NCI-H1930 (cell line): ENCODE results near the gene GIMAP8.

Experiments used
- DNase-seq, 2 experiments: peaks; one replicate each; lab custom pipeline; 2025; lab: John Stamatoyannopoulos, UW

Gene GIMAP8

DNA sequence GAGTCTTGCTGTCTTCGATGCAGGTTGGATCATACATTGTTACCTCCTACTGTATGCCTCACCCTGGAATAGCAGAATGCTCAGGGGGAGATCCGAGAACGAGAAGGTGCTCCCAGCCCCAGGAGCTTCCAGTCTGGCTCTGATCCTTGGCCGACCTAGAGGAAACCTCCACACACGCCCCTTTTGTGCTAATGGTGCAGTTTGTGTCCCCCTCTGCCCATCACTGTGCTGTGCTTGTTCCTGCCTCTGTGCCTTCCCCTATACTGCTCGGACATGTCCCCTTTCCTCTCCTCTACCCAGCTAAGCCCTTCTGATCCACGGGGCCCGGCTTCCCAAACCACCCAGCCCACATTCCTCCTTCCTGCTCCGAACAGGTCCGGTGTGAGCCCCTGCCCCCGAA lies 38.8 kb upstream of the GIMAP8 start:
- DNase-seq = no peak

DNA sequence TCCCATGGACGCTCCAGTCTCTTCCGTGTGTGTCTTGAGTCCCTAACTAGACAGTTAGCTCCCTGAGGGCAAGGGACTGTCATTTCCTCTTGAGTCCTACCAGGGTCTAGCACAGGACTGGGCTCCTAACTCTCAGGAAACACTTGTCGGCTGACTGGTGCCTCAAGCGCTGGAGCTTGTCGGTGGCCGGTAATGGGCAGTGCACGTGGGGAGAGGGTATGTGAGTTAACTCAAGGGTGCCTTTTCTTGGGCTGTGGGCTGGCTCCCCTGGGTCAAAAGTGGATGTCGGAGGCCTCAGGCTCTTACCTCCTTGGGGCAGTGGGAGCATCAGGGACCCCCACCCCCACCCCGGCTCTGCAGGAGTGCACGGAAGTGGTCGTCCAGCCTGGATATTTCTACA lies 38.4 kb upstream of the GIMAP8 start:
- DNase-seq = no peak

DNA sequence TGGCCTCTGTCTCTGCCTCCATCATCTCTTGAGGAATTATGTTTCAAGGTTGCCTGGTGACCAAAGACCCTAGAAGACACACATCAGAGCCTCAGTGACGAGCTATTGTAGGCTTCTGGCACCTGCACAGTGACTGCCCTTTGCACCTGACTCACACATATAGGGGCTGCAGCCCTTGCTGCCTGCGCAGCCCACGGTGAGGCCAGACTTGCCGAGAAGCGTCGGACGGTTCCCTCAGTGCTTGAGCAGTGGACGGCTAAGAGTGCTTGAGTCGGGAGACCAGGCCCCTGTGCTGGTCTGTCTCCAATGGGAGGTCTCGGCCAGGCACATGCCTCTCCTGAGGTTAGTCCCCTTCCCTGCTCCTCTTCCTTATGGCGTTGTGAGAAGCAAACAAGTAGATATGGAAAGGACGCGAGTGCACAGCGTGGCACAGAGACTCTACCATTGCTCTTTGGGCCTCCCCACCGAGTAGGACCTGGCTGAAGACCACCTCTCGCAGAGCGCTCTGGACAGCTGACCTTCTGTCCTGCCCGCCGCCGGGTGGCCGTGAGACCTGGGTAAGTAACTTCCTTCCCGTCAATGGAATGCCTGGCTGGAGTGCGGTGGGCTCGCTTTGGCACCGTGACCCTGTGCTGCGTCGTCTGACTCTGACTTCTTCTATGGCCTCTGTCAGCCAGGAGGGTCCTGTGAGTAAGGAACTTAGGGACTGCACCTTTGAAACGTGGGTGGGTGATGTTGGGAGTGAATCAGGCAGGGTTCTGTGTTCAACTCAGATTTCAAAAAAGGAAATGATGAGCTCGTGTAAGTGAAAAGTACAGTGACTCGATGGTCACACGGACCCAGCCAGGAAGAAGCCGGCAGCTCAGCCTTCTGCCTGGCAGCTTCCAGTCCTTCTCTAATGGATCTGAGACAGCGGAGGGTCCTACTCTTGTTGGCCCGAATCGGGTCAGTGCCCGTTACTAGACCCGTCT lies 37.6 kb upstream of the GIMAP8 start:
- no peak for DNase-seq

DNA sequence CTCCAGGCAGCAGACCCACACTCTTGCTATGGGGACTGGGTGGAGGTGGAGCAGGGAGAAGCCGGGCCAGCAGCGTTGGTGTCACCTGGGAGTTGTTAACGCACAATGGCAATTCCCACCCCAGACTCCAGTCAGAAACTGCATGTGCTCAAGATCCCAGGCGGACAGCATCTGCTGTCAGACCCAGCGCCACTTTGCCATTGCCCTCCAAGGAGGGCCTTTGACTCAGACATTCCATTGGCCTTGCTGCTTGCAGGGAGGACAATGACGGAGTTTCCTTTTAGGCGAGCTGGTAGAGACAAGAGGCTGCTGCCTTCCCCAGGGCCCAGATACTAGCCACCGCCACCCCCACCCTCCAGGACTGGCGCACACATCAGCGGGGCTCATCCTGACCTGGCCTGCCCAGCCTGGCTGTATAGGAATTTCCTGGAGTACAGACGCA lies 36.8 kb upstream of the GIMAP8 start:
- DNase-seq = no peak

DNA sequence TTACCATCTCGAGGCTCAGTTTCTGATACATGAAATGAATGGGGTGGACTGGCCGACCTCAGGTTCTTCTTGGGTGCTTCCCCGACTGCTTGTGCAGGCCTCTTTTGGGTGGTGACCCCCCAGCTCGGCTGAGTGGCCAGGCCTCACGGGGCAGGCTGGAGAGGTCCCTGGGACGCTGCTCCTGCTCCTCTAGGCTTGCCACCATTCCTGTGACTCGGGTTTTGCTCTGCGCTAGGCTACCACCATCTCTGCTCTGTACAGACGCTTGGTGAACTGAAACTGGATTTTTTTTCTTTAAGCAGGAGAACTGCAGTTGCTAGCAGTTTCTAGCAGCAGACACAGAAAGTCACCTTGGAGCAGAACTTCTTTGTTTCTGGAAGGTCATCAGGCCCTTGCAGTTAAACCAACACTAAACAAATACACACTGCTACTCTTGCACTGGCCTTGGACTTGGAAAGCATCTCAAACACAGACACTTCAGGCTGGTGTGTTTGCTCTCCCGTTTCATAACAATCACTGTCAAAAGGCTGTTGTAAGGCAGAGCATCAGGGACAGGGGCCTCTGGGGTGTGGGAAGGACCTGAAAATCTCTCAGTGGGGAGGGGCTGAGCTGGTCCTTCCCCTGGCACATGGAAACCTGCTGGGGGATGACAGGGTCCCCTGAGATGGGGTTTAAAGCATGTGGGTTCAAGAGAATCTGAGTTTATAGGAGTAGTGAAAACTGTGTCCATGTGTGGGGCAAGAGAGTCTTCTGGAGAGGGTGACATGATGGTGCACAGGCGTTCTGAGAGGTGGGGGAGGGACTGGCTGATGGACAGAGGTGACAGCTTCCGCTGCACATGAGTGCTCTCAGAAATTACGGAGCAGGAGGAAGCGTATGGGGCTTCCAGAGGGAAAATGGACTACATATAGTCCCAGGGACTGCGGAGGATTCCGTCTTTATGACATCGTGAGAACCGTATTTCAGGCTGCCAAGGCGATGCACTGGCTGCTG lies 35.0 kb upstream of the GIMAP8 start:
- DNase-seq = no peak

DNA sequence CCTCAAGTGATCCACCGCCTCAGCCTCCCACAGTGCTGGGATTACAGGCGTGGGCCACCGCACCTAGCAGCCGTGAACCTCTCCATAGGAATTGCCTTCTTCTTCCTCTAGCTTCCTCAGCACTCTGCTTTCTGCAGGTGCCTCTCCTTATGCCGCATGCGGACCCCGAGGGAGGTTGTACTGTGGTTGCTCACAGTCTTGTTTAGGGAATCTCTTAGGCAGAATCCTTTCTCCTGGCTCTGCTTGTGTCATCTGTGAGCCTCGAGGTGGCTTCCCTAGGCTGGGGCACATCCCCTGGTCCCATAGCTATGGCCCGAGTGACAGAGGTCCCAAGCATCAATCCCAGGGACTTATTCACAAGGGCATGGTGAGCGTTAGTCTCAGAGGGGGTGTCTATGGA lies 33.2 kb upstream of the GIMAP8 start:
- DNase-seq = no peak

DNA sequence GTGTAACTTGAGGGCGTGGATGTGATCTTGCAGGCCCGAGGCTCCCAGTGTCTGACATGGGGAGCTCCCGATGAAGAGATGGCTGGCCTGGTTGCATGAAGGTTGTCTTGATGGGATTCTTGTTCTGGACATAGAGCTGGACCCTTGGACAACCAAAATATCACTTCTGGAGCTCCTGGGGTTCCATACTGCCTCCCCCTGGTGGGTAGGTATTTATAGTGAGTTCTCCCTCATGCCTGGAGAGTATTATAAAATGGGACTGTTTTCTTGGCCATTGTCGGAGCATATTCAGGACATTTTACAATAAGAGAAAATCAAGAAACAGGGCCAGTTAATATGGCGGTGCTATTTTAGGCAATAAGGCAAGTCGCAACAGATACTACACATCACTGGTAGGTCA lies 32.6 kb upstream of the GIMAP8 start:
- no peak for DNase-seq

DNA sequence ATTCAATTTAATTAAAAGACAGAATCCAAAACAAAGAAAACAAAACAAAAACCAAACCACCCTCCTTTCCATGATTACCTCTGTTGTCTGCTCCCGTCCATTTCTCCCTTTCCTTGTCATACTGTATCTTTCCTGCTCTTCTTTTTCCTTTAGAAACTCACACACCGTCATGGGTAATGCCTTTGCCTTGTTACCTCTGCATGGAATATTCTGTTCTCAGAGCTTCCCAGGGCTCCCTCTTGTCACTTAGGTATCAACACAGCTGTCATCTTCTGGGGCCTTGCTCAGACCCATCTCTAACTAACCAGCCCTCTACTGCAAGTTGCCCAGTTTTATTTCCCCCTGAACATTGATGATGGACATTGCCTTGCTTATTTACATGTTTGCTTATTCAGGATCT lies 30.2 kb upstream of the GIMAP8 start:
- no peak for DNase-seq

DNA sequence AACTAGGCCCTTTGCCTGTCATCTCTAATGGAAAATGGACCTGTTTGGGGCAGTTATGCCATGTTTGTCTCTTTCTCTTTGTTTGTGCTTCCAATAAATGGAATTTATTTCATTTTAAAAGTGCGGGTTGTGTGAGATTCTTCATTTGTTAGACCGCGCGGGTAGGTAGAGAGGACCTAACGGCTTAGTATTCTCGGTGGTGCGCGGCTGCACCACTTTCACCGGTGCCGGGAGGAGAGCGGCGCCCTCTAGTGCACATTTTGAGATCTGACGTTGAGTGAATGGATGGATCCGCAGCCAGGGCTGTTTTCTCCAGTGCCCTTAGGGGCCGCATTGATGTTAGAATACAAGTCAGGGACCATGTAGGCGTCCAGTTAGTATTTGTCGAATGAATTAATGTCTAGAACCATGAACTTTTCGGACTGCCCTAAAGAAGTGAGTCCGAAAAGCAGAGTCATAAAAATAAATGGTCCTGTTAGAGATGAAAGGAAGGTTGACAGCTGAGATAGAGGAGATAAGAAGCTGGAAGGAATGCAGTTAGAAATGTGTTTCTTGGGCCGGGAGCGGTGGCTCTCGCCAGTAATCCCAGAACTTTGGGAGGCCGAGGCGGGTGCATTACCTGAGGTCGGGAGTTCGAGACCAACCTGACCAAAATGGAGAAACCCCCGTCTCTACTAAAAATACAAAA lies 29.3 kb upstream of the GIMAP8 start:
- DNase-seq = peak; percentile 77 to 79

DNA sequence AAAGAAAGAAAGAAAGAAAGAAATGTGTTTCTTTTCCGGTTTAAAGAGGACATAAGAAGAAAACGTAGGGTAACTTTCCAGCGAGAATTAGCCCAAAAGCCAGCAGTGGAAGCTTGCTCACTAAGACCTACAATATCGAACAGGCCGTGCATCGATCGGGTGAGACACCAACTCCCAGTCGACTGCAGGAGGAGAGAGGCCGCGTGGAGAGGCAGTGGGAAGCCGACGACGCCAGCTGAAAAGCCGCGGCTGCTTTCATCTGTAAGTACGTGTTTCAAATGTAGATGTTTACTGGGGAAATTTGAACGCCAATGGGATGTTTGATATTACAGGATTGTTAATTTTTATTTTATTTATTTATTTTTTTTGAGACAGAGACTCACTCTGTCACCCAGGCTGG lies 28.6 kb upstream of the GIMAP8 start:
- no peak for DNase-seq

DNA sequence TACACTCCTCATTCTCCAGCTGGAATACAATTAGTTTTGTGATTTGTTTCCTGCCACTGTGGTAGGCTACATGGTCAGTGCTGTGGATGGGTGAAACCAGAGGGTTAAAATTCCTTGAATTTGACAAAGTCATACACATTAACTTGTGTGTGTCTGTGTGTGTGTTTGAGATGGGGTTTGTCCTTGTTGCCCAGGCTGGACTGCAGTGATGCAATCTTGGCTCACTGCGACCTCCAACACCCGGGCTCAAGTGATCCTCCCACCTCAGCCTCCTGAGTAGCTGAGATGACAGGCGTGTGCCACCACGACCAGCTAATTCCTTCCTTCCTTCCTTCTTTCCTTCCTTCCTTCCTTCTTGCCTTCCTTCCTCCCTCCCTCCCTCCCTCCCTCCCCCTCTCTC lies 24.8 kb upstream of the GIMAP8 start:
- DNase-seq = no peak

DNA sequence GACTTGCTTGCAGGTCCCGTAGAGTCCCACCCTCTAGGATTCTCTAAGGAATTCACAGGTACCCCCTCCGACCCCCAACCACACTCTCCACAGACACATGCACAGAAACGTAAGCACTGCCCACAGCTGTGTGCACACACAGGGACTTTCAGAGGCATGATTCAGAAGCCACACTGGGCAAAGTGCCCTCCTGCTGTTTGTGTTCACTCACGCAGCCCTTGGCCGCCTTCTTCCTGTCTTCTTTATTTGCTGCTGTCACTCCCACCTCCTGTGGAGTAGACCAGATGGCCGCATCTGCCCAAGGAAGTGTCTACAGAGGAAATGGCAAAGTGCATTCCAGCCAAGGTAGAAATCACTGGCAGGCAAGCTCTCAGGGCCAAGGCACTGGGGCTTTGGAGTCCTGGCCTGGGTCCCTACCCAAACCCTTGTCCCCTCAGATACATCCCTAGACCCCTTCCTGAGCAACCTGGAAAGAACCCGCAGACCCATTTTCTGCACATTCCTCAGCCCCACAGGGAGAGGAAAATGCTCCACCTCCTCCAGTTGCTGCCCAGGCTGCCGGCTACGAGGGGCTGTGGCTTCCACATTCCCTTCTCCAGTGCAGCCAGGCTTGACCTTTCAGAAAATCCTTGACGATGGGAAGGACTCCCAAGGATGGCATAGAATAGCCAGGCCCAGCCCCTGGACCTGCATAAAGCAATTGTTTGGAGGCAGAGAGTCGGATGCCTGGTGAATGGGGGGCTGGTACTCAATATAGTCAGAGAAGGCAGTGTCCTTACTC lies 21.6 kb upstream of the GIMAP8 start:
- no peak for DNase-seq

DNA sequence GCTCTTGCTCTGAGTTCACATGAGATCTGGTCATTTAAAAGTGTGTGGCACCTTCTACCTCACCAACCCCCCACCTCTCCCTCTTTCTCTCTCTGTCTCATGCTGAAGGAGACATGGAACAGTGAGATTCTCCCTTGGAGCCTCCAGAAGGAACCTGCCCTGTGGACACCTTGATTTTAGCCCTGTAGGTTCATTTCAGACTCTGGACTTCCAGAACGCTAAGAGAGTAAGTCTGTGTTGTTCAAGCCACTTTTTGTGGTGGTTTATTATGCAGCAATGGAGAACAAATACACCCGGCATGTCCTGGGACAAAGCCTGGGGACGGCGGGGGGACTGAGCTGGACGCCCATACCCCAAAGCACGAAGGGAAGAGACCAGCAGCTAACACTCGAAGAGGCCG lies 20.7 kb upstream of the GIMAP8 start:
- no peak for DNase-seq

DNA sequence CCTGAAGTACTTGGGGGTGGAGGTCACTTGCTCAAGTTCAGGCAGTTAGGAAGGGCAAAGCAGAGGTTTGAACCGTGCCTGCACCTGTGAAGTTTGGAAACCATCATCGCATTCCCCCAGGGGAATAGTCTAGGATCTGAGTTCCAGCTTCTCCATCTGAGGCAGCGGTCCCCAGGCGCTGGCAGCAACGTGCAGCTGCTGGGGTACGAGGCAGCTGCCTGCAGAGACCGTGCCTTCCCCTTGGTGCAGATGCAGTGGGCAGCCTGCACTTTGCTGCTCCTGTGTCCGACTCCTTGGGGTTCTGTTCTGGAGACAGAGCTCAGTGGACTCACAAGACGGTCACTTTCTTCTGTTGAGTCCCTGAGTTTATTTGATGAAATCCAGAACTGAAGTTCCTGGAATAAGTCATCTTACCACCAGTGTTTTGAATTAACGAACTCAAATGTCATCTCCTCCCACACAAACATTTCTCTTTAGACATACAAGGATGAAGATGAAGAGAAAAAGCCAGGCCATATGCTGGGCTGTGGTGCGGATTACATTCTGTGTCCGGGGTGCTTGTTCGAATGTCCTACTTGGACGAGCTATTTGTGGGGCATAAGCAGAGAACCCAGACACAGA lies 19.9 kb upstream of the GIMAP8 start:
- no peak for DNase-seq

DNA sequence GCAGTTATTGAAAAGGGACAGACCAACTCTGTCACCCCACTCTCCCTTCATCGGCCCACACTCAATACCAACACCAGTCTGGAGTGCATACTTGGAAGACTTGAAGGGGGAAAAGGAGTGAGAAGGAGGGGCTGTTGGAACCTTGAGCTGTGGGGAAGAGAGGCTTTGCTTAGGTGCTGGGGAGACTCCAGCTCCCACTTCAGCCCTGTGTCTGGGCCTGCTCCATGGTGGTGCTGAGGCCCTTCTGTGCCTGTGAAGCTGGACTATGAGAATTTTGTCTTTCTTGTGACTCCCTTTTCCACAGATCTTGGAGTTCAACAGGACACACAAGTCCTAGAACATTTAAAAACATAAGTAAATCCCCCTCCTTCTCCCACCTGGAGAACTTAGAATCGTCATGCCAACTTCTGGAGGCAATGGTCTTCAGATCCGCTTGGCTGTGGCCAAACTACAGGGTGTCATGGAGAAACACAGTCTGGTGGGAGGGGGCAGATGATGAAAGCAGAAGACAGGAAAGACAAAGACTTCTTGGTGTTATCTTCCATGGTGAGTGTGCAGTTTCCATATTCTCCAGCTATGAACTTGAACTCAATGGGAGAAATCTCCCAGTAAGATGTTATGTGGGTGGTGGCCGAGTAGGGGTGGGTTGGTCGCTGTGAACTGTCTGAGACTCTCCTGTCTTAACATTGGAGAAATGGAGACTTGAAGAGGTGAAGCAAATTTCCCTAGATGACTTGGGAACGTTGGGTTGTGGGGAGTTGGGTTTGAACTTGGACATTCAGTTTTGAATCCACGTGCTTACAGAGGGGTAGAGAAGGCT lies 18.4 kb upstream of the GIMAP8 start:
- no peak for DNase-seq

DNA sequence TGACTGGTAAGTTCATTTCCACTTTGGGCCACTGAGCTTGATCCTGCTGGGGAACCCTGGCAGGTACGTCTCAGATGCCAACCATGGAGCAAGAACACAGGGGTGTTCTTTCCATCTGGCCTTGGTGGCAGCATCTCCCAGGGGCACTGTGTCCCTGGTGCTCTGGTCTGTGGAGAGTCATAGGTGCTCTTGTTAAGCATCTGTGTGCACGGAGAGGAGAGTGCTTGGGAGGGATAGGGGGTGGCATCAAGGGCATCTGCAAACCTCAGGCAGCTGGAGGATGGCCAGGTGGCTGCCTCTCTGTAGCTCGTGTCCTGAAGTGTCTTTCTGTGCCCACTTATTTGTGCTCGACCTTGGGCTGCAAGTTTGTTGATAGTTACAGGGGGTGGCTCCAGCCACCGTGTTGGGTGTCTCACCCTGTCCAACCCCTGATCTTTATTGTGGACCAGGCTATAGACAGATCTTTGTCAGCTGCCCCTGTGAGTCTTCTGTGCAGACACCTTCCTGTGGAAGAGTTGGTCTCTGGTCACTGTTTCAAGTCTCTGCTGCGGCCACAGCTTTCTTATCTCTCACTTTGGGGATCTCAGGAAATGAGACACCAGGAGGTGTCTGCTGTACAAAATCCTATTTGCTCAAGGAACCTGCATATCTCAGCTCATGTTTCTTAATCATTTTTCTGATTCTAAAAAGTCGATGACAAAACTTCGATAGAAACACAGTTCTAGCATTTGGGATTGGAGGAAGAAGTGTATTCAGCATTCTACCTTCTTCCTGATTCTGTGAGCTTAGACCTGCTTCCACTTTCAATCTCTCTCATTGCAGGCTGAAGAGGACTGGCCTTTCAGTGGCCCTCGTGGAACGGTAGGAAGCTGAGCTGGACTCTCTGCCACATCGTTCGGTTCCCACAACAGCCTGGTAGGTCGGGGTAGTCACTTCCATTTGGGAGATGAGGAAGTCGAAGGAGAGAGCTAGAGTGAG lies 17.2 kb upstream of the GIMAP8 start:
- no peak for DNase-seq

DNA sequence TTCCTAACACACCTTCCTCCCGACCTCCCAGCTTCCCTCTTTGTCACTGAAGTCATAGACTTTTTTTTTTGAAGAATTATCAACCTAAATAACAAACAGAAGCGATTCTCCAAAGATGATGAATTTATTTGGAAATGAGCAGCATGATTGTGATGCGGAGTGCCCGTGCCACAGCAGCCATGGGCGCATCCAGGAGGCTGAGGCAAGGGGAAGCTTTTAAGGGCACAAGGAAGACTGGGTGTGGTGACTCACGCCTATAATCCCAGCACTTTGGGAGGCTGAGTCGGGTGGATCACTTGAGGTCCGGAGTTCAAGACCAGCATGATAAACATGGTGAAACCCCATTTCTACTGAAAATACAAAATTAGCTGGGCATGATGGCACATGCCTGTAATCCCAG lies 16.2 kb upstream of the GIMAP8 start:
- DNase-seq = no peak

DNA sequence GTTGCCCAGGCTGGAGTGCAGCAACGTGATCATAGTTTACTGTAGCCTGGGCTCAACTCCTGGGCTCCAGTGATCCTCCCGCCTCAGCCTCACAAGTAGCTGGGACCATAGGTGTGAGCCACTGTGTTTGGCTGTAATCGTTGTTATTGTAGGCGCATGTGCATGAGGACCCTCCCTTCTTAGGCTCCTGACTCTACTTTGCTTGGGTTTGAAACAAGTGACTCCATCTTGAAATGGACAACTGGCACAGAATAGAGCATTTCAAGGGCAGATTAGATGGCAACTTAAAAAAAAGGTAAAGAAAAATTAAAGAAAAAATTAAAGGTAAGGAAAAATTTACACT lies 15.4 kb upstream of the GIMAP8 start:
- no peak for DNase-seq
